Thymus (tissue), 11 donors: ENCODE measurements around the gene LPP. TPM values are rescaled to one million over a fixed set of nuclear protein-coding genes. Genes with fewer than 3 reads are reported as not detected.

Experiments
- DNase-seq, 9 donors: peaks; one replicate each; pipeline ENCODE4 v3.0.0-alpha.2; 2013; ENCODE audit warnings: low spot score in 9 of 9, low read depth in 6 of 9, missing footprints in 1 of 9
- H3K27ac ChIP-seq, 2 donors: one replicate each; pipeline ENCODE4 v1.5.1; 2013; ENCODE audit warnings: control low read depth in 1 of 2, low read depth in 1 of 2, low read length in 1 of 2, mild to moderate bottlenecking in 1 of 2, moderate library complexity in 1 of 2
- H3K27me3 ChIP-seq, 2 donors: one replicate each; pipeline ENCODE4 v1.5.1; 2013; ENCODE audit warnings: low read length in 1 of 2; ENCODE audit not compliant: control insufficient read depth in 2 of 2, insufficient read depth in 1 of 2
- H3K36me3 ChIP-seq, 2 donors: one replicate each; pipeline ENCODE4 v1.5.1; 2013; ENCODE audit warnings: low read length in 1 of 2, mild to moderate bottlenecking in 1 of 2, moderate library complexity in 1 of 2; ENCODE audit not compliant: control insufficient read depth in 2 of 2, insufficient read depth in 2 of 2
- H3K4me1 ChIP-seq, 2 donors: one replicate each; pipeline ENCODE4 v1.5.1; 2013; ENCODE audit warnings: low read length in 2 of 2; ENCODE audit not compliant: control insufficient read depth in 2 of 2, insufficient read depth in 2 of 2
- H3K4me3 ChIP-seq, 2 donors: one replicate each; pipeline ENCODE4 v1.5.1; 2013; ENCODE audit warnings: low read length in 2 of 2, control low read depth in 1 of 2, mild to moderate bottlenecking in 1 of 2
- H3K9me3 ChIP-seq, 2 donors: one replicate each; pipeline ENCODE4 v1.5.1; 2013; ENCODE audit warnings: low read length in 1 of 2, mild to moderate bottlenecking in 1 of 2; ENCODE audit not compliant: control insufficient read depth in 2 of 2, insufficient read depth in 1 of 2
- WGBS: extraction: QIAGEN DNeasy Blood & Tissue Kit; methylation state at CpG from one replicate; pipeline ENCODE4 v1.1.7; 2013; 5-methylcytosine and 5-hydroxymethylcytosine counted together
- polyA plus RNA-seq: library from polyadenylated mRNA; stranded (reverse); fragments of 200-250 nt; gene quantifications from one replicate; pipeline ENCODE4 v1.2.3, GENCODE V29; 2013
- total RNA-seq: library from RNA; stranded (reverse); fragments of 120-200 nt; gene quantifications from one replicate; pipeline ENCODE4 v1.2.4, GENCODE V29; 2013
- donor health status: healthy.

Gene LPP
- total and polyA plus RNA-seq, 2 donors, result 6.5 to 9.2 TPM

- no peak for DNase-seq
- H3K27ac ChIP-seq, result peak overlapping the region in 1 of 2 donors; percentile 8
- no peaks in the 10 kb centered on the region for H3K36me3 ChIP-seq
- 94% methylated on average over 9 of the region's 9 CpGs for WGBS
- no peak overlapping the region for H3K4me3 ChIP-seq
- no peaks in the 10 kb centered on the region for H3K27me3 ChIP-seq
- no peaks in the 10 kb centered on the region for H3K9me3 ChIP-seq
- H3K4me1 ChIP-seq, result peaks cover 0 to 16% of the 10 kb centered on the region in 2 donors
Observed at GRCh38 chr3:188348435-188349244, 194.7 kb downstream of the LPP start.

GRCh38 chr3:188349351-188349901 is 195.5 kb downstream of the LPP start:
- WGBS, result 95% methylated on average over 7 of the region's 7 CpGs
- H3K27ac ChIP-seq, result no peak overlapping the region

GRCh38 chr3:188349933-188350332 is 196.0 kb downstream of the LPP start:
- no peak for DNase-seq
- WGBS, result 70% methylated on average over 4 of the region's 4 CpGs
- Histone ChIP-seq H3K27ac (no peak overlapping the region), H3K4me3 (no peak overlapping the region), H3K27me3 (no peaks in the 10 kb centered on the region), H3K9me3 (no peaks in the 10 kb centered on the region), H3K4me1 (peaks cover 0 to 16% of the 10 kb centered on the region in 2 donors), H3K36me3 (no peaks in the 10 kb centered on the region)

More at GRCh38 chr3:188349351-188349901, 195.5 kb downstream of the LPP start:
- Histone ChIP-seq H3K36me3 (no peaks in the 10 kb centered on the region), H3K27me3 (no peaks in the 10 kb centered on the region), H3K4me3 (no peak overlapping the region), H3K4me1 (peaks cover 0 to 16% of the 10 kb centered on the region in 2 donors), H3K9me3 (no peaks in the 10 kb centered on the region)
- DNase-seq, result no peak

GRCh38 chr3:188350961-188351360 is 197.0 kb downstream of the LPP start:
- no peak for DNase-seq
- H3K27ac ChIP-seq, result no peak overlapping the region
- H3K36me3 ChIP-seq, result no peaks in the 10 kb centered on the region
- 98% methylated on average over 2 of the region's 2 CpGs for WGBS
- peaks cover 0 to 16% of the 10 kb centered on the region in 2 donors for H3K4me1 ChIP-seq
- no peak overlapping the region for H3K4me3 ChIP-seq
- no peaks in the 10 kb centered on the region for H3K9me3 ChIP-seq
- H3K27me3 ChIP-seq, result no peaks in the 10 kb centered on the region

- Histone ChIP-seq H3K4me1 (peaks cover 0 to 16% of the 10 kb centered on the region in 2 donors), H3K27ac (no peak overlapping the region), H3K27me3 (no peaks in the 10 kb centered on the region), H3K4me3 (no peak overlapping the region), H3K36me3 (no peaks in the 10 kb centered on the region), H3K9me3 (no peaks in the 10 kb centered on the region)
- 88% methylated on average over 7 of the region's 7 CpGs for WGBS
- no peak for DNase-seq
Observed at GRCh38 chr3:188351648-188352047, 197.7 kb downstream of the LPP start.

- Histone ChIP-seq H3K36me3 (no peaks in the 10 kb centered on the region), H3K27me3 (no peaks in the 10 kb centered on the region), H3K4me1 (peaks cover 0 to 16% of the 10 kb centered on the region in 2 donors), H3K4me3 (no peak overlapping the region), H3K27ac (no peak overlapping the region), H3K9me3 (no peaks in the 10 kb centered on the region)
- WGBS, result 92% methylated on average over 18 of the region's 18 CpGs
- DNase-seq, result no peak
Observed at GRCh38 chr3:188352196-188352927, 198.4 kb downstream of the LPP start.

- 100% methylated on average over 1 of the region's 1 CpG for WGBS
- no peak for DNase-seq
- no peaks in the 10 kb centered on the region for H3K27me3 ChIP-seq
- no peak overlapping the region for H3K27ac ChIP-seq
- H3K4me3 ChIP-seq, result no peak overlapping the region
- no peaks in the 10 kb centered on the region for H3K9me3 ChIP-seq
- peaks cover 3 to 20% of the 10 kb centered on the region in 2 donors for H3K4me1 ChIP-seq
- H3K36me3 ChIP-seq, result no peaks in the 10 kb centered on the region
Observed at GRCh38 chr3:188353426-188353825, 199.5 kb downstream of the LPP start.

GRCh38 chr3:188358787-188359493 is 205.0 kb downstream of the LPP start:
- peaks cover 14 to 24% of the 10 kb centered on the region in 2 donors for H3K4me1 ChIP-seq
- H3K36me3 ChIP-seq, result no peaks in the 10 kb centered on the region
- no peaks in the 10 kb centered on the region for H3K9me3 ChIP-seq
- peak overlapping the region; percentile 14 to 25 for H3K4me3 ChIP-seq
- H3K27me3 ChIP-seq, result no peaks in the 10 kb centered on the region
- peak; percentile 48 to 89 (median 64) for DNase-seq
- peak overlapping the region; percentile 87 to 89 for H3K27ac ChIP-seq
- WGBS, result 44% methylated on average over 10 of the region's 10 CpGs
